ENCODE results near the gene KLHL25.

DNA sequence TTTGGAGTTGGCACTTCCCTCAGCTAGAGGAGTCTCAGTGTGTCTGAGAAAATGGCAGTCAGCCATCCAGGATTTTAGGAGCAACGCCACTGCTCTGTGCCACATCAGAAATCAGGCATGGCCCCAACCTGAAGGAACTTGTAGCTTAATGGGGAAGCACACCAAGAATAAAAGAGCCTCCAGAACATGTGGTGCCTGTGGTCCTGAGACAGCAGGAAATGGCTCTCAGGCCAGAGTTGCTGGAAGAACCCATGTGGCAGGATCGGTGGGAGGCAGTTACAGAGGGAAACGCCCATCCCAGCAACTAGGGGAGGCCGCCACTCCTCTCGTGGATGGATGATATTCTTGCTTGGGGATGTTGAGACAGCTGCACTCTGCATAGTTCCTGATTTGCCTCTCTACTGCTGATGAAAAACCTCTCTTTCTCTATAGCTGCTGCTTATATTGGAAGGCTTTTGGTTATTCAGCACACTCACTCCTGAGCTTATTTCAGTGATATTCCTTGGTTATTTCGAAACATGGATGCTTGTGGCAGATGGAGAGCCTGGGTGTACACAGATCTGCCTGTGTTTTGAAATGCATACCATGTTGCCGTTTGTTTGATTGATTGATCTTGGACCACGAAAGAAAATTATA is 52.4 kb downstream of the KLHL25 start:
- TF ChIP-seq SUZ12 (IDR thresholded peaks at IDR 0.05; ENCODE audit: extremely low read depth, insufficient read depth, insufficient read length): no peak
- no peak for TF ChIP-seq YY1 (IDR thresholded peaks at IDR 0.05; ENCODE audit: insufficient read depth, insufficient read length)
